ENCODE results near the gene CPOX.

The CPOX gene

DNA sequence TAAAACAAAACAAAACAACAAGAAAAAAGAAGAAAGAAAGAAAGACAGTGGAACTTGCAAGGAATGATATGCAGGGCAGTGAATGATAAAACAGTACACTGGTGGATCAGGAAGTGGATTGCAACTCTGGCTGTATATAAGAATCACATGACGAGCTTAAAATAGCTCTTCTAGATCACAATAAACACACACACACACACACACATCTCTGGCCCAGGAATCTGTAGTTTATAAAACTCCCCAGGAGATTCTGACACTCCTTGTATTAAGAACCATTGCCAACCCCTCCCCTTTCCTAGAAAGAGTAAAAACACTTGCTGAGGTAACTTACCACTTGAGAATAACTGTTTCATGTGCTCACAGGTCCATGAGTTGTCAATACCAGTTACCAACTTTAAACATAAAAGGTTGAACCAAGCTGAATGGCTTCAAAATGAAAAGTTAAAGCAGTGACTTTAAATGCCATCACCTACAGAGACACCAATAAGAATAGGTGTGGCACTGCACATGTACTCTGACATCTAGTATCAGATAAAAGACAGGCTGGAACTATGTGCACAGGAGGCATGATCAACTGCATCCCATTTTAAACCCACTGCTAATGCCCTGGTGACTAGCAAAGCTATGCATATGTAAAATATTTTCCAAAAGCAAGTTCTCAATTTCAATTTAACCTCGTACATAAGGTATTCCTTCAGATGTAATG lies 3.9 kb downstream of the CPOX start:
- TF ChIP-seq, protein P1, sequence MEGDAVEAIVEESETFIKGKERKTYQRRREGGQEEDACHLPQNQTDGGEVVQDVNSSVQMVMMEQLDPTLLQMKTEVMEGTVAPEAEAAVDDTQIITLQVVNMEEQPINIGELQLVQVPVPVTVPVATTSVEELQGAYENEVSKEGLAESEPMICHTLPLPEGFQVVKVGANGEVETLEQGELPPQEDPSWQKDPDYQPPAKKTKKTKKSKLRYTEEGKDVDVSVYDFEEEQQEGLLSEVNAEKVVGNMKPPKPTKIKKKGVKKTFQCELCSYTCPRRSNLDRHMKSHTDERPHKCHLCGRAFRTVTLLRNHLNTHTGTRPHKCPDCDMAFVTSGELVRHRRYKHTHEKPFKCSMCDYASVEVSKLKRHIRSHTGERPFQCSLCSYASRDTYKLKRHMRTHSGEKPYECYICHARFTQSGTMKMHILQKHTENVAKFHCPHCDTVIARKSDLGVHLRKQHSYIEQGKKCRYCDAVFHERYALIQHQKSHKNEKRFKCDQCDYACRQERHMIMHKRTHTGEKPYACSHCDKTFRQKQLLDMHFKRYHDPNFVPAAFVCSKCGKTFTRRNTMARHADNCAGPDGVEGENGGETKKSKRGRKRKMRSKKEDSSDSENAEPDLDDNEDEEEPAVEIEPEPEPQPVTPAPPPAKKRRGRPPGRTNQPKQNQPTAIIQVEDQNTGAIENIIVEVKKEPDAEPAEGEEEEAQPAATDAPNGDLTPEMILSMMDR (IDR thresholded peaks at IDR 0.05) = no peak

DNA sequence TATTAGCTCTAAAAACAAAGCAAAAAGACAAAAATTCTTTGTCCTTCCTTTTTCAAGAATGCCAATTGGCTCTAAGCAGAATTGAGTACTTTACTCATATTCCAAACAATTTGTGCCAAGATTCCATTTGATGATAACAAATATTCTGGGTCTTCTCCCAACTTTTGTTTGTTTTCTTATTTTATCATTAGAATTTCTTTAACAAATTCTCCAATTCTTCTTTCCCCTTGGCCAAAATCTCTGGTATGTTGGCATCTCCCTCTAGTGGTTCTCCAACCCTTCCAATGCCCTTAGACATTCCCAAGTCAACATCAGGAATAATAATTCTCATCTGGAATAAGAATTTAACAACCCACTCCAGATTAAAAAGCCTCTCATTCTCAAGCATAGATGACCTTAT lies 5.3 kb downstream of the CPOX start:
- TF ChIP-seq, protein P1 (IDR thresholded peaks at IDR 0.05) = peak; percentile 38

DNA sequence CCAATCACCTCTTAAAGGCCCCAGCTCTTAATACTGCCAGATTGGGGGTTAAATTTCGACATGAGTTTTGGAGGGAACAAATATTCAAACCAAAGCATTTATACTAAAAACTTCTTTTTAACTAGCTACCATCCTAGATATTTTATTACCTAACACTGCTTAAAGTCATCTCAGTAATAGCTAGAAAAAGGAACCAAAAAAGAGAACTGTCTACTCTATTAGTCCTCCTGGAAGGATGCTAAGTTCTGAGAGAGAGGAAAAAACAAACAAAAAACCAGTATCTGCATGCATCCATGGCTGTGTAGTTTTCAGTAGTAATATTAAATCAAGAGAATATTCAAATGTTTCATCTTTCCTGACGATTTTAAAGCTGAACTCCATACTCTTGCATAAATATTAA lies 5.8 kb downstream of the CPOX start:
- TF ChIP-seq, protein P1 (IDR thresholded peaks at IDR 0.05) = no peak

DNA sequence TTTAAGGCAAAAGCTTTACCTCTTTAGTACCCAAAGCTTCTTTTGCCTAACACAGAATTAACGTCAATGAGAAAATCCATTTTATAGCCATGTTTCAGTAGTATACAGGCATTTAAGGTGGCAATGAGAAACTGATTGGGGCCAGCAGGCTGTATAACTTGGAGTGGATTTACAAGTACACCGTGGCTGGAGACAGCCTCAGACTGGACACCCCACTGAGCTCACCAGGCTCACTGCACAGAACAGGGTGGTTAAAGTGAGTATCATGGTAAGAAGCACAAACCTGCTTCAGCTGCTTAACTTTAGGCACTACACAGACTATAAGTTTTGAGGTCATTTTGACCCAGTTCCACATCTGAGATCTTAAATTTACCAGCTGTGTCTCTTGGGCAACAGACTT lies 8.9 kb downstream of the CPOX start:
- TF ChIP-seq, protein P1 (IDR thresholded peaks at IDR 0.05) = no peak

DNA sequence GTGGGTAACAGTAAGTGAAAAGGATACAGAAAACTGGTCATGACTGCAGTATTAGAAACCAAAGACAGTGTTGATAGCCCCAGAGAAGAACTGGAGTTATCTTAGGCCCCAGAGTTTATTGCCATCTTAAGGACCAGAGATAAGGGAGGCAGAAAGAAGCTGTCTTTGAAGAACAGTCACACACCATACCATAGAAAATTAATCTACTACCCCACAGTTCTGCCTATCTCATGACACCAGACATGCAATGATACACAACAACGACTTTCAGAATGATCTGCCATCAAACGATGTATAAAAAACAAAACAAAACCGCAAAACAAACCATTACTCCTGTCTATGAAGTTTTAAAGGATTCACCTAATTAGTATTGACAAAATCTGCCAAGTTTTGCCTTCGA lies 9.6 kb downstream of the CPOX start:
- TF ChIP-seq, protein P1 (IDR thresholded peaks at IDR 0.05) = no peak

DNA sequence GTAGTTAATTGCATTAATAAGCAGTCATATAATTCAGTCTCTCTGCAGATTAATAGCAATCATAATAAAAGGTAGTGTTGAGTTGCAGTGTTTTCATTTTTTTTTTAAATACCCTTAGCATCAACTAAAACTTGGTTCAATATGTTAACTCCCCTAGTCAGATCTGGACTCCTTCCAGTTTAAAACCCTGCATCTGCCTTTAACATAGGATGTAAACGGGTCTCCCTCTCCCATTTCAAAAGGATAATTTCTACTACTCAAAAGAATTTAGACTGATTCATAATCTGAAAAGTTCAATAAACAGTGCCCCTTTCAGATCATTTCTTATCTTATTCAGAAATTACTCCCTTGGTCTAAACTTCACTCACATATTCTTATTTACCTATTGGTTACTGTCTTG lies 11.4 kb downstream of the CPOX start:
- TF ChIP-seq, protein P1 (IDR thresholded peaks at IDR 0.05) = no peak

DNA sequence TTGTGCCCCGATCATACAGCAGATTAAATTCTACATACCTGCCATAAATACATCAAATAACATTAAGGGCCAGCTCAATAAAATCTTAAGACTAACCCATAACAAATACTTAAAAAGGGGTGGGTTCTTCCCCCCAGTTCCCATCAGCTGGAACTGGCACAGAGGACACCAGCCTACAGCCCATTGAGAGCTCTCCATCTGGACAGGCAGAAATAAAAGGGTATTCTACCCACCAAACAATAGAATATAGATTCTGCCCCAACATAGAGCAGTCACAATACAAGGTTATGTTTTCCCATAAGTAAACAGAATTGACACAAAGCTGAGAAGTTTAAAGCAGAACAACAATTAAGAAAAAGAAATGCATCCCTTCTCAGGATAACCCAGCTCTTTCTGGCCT lies 11.9 kb downstream of the CPOX start:
- TF ChIP-seq, protein P1 (IDR thresholded peaks at IDR 0.05) = no peak
